Uterus (tissue), 2 donors: ENCODE data around the gene ATP8A2.
"Not testable (repeated sequence)": the region's sequence is repeated elsewhere in the genome, so short reads cannot be mapped to it uniquely, and the experiment has no call there.

Experiments used
- CTCF ChIP-seq, 4 experiments: fragments of 200-600 bp in 2 of 4; fragments of 450-650 bp in 2 of 4; sonication (generic) in 2 of 4; IDR thresholded peaks; one replicate each; pipeline ENCODE4 v1.5.1; 2016 to 2019; ENCODE audit warnings: antibody characterized with exemption in 4 of 4, mild to moderate bottlenecking in 2 of 4, moderate library complexity in 1 of 4
- POLR2A ChIP-seq, 2 donors: fragments of 450-650 bp; IDR thresholded peaks; one replicate each; pipeline ENCODE4 v1.6.1; 2016; ENCODE audit warnings: antibody characterized with exemption in 2 of 2, mild to moderate bottlenecking in 1 of 2, moderate library complexity in 1 of 2

- TF ChIP-seq CTCF, POLR2A (IDR thresholded peaks at IDR 0.05): not testable (repeated sequence)
Observed at GRCh38 chr13:26069642-26070041, 697.9 kb downstream of the ATP8A2 start.
